A549 (cell line): Measurements from ENCODE around the gene ADCY2.

Source experiments
- MYC ChIP-seq: IDR thresholded peaks from 2 replicates; pipeline ENCODE4 v1.6.1; 2012; ENCODE audit warnings: mild to moderate bottlenecking, inconsistent platforms, low read length, improper control_type of control experiment, borderline replicate concordance
- ZFP36 ChIP-seq: fragments of 450-650 bp; IDR thresholded peaks from 2 replicates; pipeline ENCODE4 v1.6.1; 2014; ENCODE audit warnings: borderline replicate concordance; ENCODE audit not compliant: partially characterized antibody
- TF ChIP-seq, protein P1 (sequence below): IDR thresholded peaks from 2 replicates; pipeline ENCODE4 v1.6.1; 2012
- TF ChIP-seq, protein P2 (sequence below): fragments of >200 bp; sonication (Bioruptor Twin); formaldehyde crosslinking; IDR thresholded peaks from 3 replicates; pipeline ENCODE4 v1.5.1; 2016

DNA sequence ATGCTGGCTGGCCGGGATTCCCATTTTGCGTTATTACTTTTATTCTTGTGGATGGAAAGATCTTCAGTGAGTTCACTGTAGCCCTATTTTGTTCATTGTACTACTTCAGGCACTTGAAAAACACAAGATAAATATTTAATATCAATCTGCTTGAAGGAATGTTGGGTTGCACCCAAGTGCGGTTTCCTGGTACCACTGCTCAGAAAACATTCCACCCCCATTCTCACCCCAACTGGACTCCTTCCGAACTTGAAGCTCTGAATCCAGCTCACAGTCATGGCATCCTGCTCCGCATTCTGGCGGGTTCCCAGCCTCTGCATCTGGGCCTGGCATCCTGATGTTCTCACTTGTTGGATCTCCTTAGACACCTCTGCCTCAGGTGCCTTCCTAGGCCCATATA, 351.8 kb downstream of the ADCY2 start:
- TF ChIP-seq ZFP36 (no peak), MYC (no peak)
- TF ChIP-seq, protein P1, sequence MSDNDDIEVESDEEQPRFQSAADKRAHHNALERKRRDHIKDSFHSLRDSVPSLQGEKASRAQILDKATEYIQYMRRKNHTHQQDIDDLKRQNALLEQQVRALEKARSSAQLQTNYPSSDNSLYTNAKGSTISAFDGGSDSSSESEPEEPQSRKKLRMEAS, result no peak
- TF ChIP-seq, protein P2, sequence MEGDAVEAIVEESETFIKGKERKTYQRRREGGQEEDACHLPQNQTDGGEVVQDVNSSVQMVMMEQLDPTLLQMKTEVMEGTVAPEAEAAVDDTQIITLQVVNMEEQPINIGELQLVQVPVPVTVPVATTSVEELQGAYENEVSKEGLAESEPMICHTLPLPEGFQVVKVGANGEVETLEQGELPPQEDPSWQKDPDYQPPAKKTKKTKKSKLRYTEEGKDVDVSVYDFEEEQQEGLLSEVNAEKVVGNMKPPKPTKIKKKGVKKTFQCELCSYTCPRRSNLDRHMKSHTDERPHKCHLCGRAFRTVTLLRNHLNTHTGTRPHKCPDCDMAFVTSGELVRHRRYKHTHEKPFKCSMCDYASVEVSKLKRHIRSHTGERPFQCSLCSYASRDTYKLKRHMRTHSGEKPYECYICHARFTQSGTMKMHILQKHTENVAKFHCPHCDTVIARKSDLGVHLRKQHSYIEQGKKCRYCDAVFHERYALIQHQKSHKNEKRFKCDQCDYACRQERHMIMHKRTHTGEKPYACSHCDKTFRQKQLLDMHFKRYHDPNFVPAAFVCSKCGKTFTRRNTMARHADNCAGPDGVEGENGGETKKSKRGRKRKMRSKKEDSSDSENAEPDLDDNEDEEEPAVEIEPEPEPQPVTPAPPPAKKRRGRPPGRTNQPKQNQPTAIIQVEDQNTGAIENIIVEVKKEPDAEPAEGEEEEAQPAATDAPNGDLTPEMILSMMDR, result no peak
